GM23338 (cell line): ENCODE results near the gene ARHGAP1. TPM values are rescaled to one million over a fixed set of nuclear protein-coding genes. Genes with fewer than 3 reads are reported as not detected.

Experiments
- ATAC-seq: fragments of 200-7000 bp; cut with Tn5 transposase; 3 replicates; pipeline ENCODE4 v1.9.1; 2020
- DNase-seq: peaks from one replicate; pipeline ENCODE4 v3.0.0-alpha.2; 2015; ENCODE audit warnings: low spot score
- H2AFZ ChIP-seq: fragments of 200-600 bp; sonication (generic); 2 replicates; pipeline ENCODE4 v1.8.0; 2016; ENCODE audit warnings: antibody characterized with exemption, mild to moderate bottlenecking, moderate library complexity
- H3F3A ChIP-seq: fragments of 200-600 bp; sonication (generic); replicated peaks from 2 replicates; pipeline ENCODE4 v1.8.0; 2017; ENCODE audit warnings: antibody characterized with exemption, mixed run types, low read depth
- H3K27ac ChIP-seq: fragments of 200-600 bp; sonication (generic); 2 replicates; pipeline ENCODE4 v1.6.1; 2016; ENCODE audit warnings: low read depth
- H3K27me3 ChIP-seq: fragments of 200-600 bp; sonication (generic); 2 replicates; pipeline ENCODE4 v1.8.0; 2016; ENCODE audit warnings: mild to moderate bottlenecking, mixed run types, moderate library complexity; ENCODE audit not compliant: insufficient read depth
- H3K36me3 ChIP-seq: fragments of 200-600 bp; sonication (generic); 2 replicates; pipeline ENCODE4 v1.8.0; 2016; ENCODE audit warnings: mild to moderate bottlenecking; ENCODE audit not compliant: insufficient read depth
- H3K4me1 ChIP-seq: fragments of 200-600 bp; sonication (generic); 2 replicates; pipeline ENCODE4 v1.8.0; 2016; ENCODE audit warnings: mild to moderate bottlenecking, moderate library complexity; ENCODE audit not compliant: insufficient read depth
- H3K4me2 ChIP-seq: fragments of 200-600 bp; sonication (generic); 2 replicates; pipeline ENCODE4 v1.7.1; 2017; ENCODE audit warnings: mixed run types
- H3K4me3 ChIP-seq: fragments of 200-600 bp; sonication (generic); 2 replicates; pipeline ENCODE4 v1.6.1; 2016; ENCODE audit warnings: mixed run types
- H3K79me2 ChIP-seq: fragments of 200-600 bp; sonication (generic); replicated peaks from 2 replicates; pipeline ENCODE4 v1.8.0; 2017; ENCODE audit warnings: mild to moderate bottlenecking; ENCODE audit not compliant: insufficient read depth
- H3K9me2 ChIP-seq: fragments of 200-600 bp; sonication (generic); 2 replicates; pipeline ENCODE4 v1.8.0; 2017; ENCODE audit not compliant: insufficient read depth
- H4K20me1 ChIP-seq: fragments of 200-600 bp; sonication (generic); replicated peaks from 2 replicates; pipeline ENCODE4 v1.8.0; 2017; ENCODE audit warnings: mild to moderate bottlenecking; ENCODE audit not compliant: insufficient read depth
- H3K27ac Mint-ChIP-seq: 2 replicates; pipeline ENCODE4 v1.8.0; 2020; ENCODE audit warnings: inconsistent platforms, mild to moderate bottlenecking, moderate library complexity, mixed read lengths
- H3K27me3 Mint-ChIP-seq: 3 replicates; pipeline ENCODE4 v1.8.0; 2022; ENCODE audit warnings: low read depth, mild to moderate bottlenecking, moderate library complexity, mixed read lengths, inconsistent platforms; ENCODE audit not compliant: insufficient read depth, poor library complexity
- H3K36me3 Mint-ChIP-seq: 3 replicates; pipeline ENCODE4 v1.8.0; 2021; ENCODE audit warnings: low read depth, mild to moderate bottlenecking, inconsistent platforms, moderate library complexity, mixed read lengths
- H3K4me1 Mint-ChIP-seq: 3 replicates; pipeline ENCODE4 v1.8.0; 2020; ENCODE audit warnings: mild to moderate bottlenecking, inconsistent platforms, mixed read lengths
- H3K4me3 Mint-ChIP-seq: 3 replicates; pipeline ENCODE4 v1.8.0; 2021; ENCODE audit warnings: moderate library complexity, mild to moderate bottlenecking, inconsistent platforms, mixed read lengths
- H3K9me3 Mint-ChIP-seq: 3 replicates; pipeline ENCODE4 v1.8.0; 2020; ENCODE audit warnings: moderate library complexity, mild to moderate bottlenecking, inconsistent platforms, mixed read lengths
- CREB1 ChIP-seq: fragments of 250-450 bp; sonication (Bioruptor Pico); IDR thresholded peaks from 2 replicates; pipeline ENCODE4 v1.5.0; 2020; ENCODE audit warnings: low read depth, mild to moderate bottlenecking, moderate library complexity
- EZH2 ChIP-seq: fragments of 200-600 bp; sonication (generic); IDR thresholded peaks from one replicate; pipeline ENCODE4 v1.8.0; 2017; ENCODE audit warnings: antibody characterized with exemption, mild to moderate bottlenecking, low read depth; ENCODE audit not compliant: unreplicated experiment
- EZH2phosphoT487 ChIP-seq: fragments of 200-600 bp; sonication (generic); IDR thresholded peaks from one replicate; pipeline ENCODE4 v1.8.1; 2018; ENCODE audit warnings: antibody characterized with exemption; ENCODE audit not compliant: unreplicated experiment
- JUNB ChIP-seq: IDR thresholded peaks from one replicate; pipeline ENCODE4 v1.6.1; 2016; ENCODE audit warnings: antibody characterized with exemption; ENCODE audit not compliant: unreplicated experiment
- POLR2AphosphoS5 ChIP-seq: IDR thresholded peaks from 2 replicates; pipeline ENCODE4 v1.6.1; 2016; ENCODE audit warnings: antibody characterized with exemption, low read depth
- ZNF114 ChIP-seq: fragments of 250-450 bp; sonication (Bioruptor Pico); IDR thresholded peaks from 2 replicates; pipeline ENCODE4 v1.5.0; 2020; ENCODE audit warnings: mild to moderate bottlenecking, moderate library complexity
- ZNF331 ChIP-seq: fragments of 250-450 bp; sonication (Bioruptor Pico); IDR thresholded peaks from 2 replicates; pipeline ENCODE4 v1.5.0; 2020; ENCODE audit warnings: low read depth, mild to moderate bottlenecking, moderate library complexity
- polyA plus RNA-seq: library from polyadenylated mRNA; unstranded; fragments of >200 nt; fragmentation: Nextera tagmentation; extraction: Ambion mirVana; gene quantifications from 2 replicates; pipeline ENCODE4 v1.2.1, GENCODE V29; 2016
- total RNA-seq: library from RNA; depleted of rRNA; stranded (reverse); fragments of >200 nt; shearing (Covaris generic); gene quantifications from 2 replicates; pipeline ENCODE4 v1.2.3, GENCODE V29; 2014
- TF ChIP-seq, protein P1 (sequence below): IDR thresholded peaks from one replicate; pipeline ENCODE4 v1.6.1; 2018; ENCODE audit warnings: antibody characterized with exemption; ENCODE audit not compliant: unreplicated experiment
- TF ChIP-seq, protein P2 (sequence below): fragments of 250-450 bp; sonication (Bioruptor Pico); IDR thresholded peaks from 2 replicates; pipeline ENCODE4 v1.5.0; 2020; ENCODE audit warnings: mild to moderate bottlenecking, moderate library complexity
- TF ChIP-seq, protein P3 (sequence below): IDR thresholded peaks from 2 replicates; pipeline ENCODE4 v1.6.1; 2016; ENCODE audit warnings: antibody characterized with exemption

Gene ARHGAP1
- total and polyA plus RNA-seq, 2 experiments from 2014 or later, result 23.4 to 38.1 TPM

DNA sequence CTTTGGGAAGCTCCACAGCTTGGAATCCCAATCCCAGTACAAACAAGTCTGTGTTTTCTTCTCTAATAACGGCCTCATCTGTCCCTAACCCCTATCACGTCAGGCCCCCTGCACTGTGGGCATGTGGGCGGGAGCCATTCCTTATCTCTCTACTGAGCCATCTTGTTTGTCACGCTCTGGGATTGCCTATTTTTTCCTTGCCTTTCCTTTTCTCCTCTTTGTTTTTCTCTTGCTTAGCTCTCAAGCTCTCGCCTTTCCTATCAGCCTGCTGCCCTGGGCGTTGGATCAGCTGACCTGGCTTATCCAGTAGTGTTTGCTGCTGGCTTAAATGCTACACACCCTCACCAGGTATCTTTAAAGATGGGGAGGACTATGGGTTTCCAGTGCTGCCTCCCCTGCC, 35.8 kb downstream of the ARHGAP1 start (continued):
- TF ChIP-seq, protein P1, sequence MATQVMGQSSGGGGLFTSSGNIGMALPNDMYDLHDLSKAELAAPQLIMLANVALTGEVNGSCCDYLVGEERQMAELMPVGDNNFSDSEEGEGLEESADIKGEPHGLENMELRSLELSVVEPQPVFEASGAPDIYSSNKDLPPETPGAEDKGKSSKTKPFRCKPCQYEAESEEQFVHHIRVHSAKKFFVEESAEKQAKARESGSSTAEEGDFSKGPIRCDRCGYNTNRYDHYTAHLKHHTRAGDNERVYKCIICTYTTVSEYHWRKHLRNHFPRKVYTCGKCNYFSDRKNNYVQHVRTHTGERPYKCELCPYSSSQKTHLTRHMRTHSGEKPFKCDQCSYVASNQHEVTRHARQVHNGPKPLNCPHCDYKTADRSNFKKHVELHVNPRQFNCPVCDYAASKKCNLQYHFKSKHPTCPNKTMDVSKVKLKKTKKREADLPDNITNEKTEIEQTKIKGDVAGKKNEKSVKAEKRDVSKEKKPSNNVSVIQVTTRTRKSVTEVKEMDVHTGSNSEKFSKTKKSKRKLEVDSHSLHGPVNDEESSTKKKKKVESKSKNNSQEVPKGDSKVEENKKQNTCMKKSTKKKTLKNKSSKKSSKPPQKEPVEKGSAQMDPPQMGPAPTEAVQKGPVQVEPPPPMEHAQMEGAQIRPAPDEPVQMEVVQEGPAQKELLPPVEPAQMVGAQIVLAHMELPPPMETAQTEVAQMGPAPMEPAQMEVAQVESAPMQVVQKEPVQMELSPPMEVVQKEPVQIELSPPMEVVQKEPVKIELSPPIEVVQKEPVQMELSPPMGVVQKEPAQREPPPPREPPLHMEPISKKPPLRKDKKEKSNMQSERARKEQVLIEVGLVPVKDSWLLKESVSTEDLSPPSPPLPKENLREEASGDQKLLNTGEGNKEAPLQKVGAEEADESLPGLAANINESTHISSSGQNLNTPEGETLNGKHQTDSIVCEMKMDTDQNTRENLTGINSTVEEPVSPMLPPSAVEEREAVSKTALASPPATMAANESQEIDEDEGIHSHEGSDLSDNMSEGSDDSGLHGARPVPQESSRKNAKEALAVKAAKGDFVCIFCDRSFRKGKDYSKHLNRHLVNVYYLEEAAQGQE, result no peak

DNA sequence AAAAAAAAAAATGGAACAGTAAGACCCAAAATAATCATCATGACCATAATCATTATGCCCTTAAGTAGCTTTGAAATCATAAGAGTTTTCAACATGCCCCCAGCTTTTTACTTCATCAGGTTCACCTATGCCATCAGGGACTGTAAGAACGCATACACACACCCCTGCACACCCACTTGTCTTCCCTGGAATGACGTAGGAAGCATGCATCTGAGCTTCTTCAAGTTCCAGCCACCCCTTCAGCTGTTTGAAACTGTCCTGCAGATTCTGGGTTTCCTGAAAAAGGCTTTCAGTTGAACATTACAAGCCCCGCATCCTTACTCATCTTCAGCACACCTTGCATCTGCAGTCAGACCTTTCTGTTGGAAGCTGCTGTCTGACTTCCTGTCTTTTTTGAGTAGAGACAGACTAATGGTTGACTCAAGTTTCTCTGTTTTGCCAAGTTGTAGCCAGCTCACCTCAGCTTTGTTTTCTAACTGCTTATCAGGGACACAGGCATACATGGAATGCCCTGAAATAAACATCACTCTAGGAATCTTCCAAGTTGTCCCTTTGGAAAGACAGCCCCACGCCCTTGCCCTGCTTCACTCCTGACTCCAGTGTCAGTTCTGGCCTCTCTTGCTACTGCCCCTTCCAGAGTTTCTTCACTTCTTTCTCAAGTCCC, 37.0 kb downstream of the ARHGAP1 start:
- no peak overlapping the region for H3K4me3 Mint-ChIP-seq
- Histone ChIP-seq H3K4me2 (no peak overlapping the region), H3K36me3 (peaks cover 24% of the 10 kb centered on the region), H3K9me2 (no peaks in the 10 kb centered on the region), H3K79me2 (no peaks in the 10 kb centered on the region), H3K4me1 (no peaks in the 10 kb centered on the region), H2AFZ (no peak overlapping the region), H3K27me3 (no peaks in the 10 kb centered on the region), H3F3A (no peaks in the 10 kb centered on the region), H3K4me3 (no peak overlapping the region), H4K20me1 (peaks cover 4% of the 10 kb centered on the region), H3K27ac (no peak overlapping the region)
- no peaks in the 10 kb centered on the region for H3K9me3 Mint-ChIP-seq
- H3K27ac Mint-ChIP-seq, result peak overlapping the region; percentile 11; the same call in 1 of the 2 replicates
- ATAC-seq (no peak), DNase-seq (no peak)
- H3K4me1 Mint-ChIP-seq, result no peaks in the 10 kb centered on the region
- no peaks in the 10 kb centered on the region for H3K27me3 Mint-ChIP-seq
- H3K36me3 Mint-ChIP-seq, result peaks cover 47% of the 10 kb centered on the region
- TF ChIP-seq ZNF114 (CRISPR knock-in tag), result no peak
- TF ChIP-seq, protein P2, sequence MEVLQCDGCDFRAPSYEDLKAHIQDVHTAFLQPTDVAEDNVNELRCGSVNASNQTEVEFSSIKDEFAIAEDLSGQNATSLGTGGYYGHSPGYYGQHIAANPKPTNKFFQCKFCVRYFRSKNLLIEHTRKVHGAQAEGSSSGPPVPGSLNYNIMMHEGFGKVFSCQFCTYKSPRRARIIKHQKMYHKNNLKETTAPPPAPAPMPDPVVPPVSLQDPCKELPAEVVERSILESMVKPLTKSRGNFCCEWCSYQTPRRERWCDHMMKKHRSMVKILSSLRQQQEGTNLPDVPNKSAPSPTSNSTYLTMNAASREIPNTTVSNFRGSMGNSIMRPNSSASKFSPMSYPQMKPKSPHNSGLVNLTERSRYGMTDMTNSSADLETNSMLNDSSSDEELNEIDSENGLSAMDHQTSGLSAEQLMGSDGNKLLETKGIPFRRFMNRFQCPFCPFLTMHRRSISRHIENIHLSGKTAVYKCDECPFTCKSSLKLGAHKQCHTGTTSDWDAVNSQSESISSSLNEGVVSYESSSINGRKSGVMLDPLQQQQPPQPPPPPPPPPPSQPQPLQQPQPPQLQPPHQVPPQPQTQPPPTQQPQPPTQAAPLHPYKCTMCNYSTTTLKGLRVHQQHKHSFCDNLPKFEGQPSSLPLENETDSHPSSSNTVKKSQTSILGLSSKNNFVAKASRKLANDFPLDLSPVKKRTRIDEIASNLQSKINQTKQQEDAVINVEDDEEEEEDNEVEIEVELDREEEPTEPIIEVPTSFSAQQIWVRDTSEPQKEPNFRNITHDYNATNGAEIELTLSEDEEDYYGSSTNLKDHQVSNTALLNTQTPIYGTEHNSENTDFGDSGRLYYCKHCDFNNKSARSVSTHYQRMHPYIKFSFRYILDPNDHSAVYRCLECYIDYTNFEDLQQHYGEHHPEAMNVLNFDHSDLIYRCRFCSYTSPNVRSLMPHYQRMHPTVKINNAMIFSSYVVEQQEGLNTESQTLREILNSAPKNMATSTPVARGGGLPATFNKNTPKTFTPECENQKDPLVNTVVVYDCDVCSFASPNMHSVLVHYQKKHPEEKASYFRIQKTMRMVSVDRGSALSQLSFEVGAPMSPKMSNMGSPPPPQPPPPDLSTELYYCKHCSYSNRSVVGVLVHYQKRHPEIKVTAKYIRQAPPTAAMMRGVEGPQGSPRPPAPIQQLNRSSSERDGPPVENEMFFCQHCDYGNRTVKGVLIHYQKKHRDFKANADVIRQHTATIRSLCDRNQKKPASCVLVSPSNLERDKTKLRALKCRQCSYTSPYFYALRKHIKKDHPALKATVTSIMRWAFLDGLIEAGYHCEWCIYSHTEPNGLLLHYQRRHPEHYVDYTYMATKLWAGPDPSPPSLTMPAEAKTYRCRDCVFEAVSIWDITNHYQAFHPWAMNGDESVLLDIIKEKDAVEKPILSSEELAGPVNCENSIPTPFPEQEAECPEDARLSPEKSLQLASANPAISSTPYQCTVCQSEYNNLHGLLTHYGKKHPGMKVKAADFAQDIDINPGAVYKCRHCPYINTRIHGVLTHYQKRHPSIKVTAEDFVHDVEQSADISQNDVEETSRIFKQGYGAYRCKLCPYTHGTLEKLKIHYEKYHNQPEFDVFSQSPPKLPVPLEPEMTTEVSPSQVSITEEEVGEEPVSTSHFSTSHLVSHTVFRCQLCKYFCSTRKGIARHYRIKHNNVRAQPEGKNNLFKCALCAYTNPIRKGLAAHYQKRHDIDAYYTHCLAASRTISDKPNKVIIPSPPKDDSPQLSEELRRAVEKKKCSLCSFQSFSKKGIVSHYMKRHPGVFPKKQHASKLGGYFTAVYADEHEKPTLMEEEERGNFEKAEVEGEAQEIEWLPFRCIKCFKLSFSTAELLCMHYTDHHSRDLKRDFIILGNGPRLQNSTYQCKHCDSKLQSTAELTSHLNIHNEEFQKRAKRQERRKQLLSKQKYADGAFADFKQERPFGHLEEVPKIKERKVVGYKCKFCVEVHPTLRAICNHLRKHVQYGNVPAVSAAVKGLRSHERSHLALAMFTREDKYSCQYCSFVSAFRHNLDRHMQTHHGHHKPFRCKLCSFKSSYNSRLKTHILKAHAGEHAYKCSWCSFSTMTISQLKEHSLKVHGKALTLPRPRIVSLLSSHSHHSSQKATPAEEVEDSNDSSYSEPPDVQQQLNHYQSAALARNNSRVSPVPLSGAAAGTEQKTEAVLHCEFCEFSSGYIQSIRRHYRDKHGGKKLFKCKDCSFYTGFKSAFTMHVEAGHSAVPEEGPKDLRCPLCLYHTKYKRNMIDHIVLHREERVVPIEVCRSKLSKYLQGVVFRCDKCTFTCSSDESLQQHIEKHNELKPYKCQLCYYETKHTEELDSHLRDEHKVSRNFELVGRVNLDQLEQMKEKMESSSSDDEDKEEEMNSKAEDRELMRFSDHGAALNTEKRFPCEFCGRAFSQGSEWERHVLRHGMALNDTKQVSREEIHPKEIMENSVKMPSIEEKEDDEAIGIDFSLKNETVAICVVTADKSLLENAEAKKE (CRISPR knock-in tag), result no peak
- TF ChIP-seq, protein P1, result no peak
- no peak for TF ChIP-seq ZNF331 (CRISPR knock-in tag)
- TF ChIP-seq POLR2AphosphoS5, result no peak
- TF ChIP-seq EZH2, result no peak
- TF ChIP-seq, protein P3, sequence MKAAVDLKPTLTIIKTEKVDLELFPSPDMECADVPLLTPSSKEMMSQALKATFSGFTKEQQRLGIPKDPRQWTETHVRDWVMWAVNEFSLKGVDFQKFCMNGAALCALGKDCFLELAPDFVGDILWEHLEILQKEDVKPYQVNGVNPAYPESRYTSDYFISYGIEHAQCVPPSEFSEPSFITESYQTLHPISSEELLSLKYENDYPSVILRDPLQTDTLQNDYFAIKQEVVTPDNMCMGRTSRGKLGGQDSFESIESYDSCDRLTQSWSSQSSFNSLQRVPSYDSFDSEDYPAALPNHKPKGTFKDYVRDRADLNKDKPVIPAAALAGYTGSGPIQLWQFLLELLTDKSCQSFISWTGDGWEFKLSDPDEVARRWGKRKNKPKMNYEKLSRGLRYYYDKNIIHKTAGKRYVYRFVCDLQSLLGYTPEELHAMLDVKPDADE, result no peak
- TF ChIP-seq EZH2phosphoT487, result no peak
- no peak for TF ChIP-seq CREB1 (CRISPR knock-in tag)
- TF ChIP-seq JUNB, result no peak
